A549 (cell line): ENCODE data around the gene APOL2.

Source experiments
- CTCF ChIP-seq: fragments of >200 bp; sonication (Bioruptor Twin); formaldehyde crosslinking; IDR thresholded peaks from 3 replicates; pipeline ENCODE4 v1.5.1; 2016
- HMGXB4 ChIP-seq: fragments of 250-450 bp; sonication (Bioruptor Pico); IDR thresholded peaks from 2 replicates; pipeline ENCODE4 v1.5.0; 2021; ENCODE audit warnings: mild to moderate bottlenecking, moderate library complexity, borderline replicate concordance
- PHF8 ChIP-seq: fragments of 200-600 bp; sonication (generic); IDR thresholded peaks from 2 replicates; pipeline ENCODE4 v1.6.1; 2016; ENCODE audit warnings: low read depth, mild to moderate bottlenecking, antibody characterized with exemption, moderate library complexity, borderline replicate concordance
- POLR2A ChIP-seq: IDR thresholded peaks from 2 replicates; pipeline ENCODE4 v1.6.1; 2012; ENCODE audit warnings: mild to moderate bottlenecking, low read length
- RCOR1 ChIP-seq: fragments of 150-350 bp; IDR thresholded peaks from 2 replicates; pipeline ENCODE4 v1.6.1; 2014; ENCODE audit warnings: antibody characterized with exemption, low read length, low read depth
- REST ChIP-seq: fragments of 200-600 bp; sonication (generic); IDR thresholded peaks from 2 replicates; pipeline ENCODE4 v1.6.1; 2016; ENCODE audit warnings: antibody characterized with exemption, mild to moderate bottlenecking, moderate library complexity
- RNF2 ChIP-seq: fragments of 200-600 bp; sonication (generic); IDR thresholded peaks from 2 replicates; pipeline ENCODE4 v1.6.1; 2016; ENCODE audit warnings: low read depth, mild to moderate bottlenecking, antibody characterized with exemption, moderate library complexity, borderline replicate concordance
- SMC3 ChIP-seq: fragments of >200 bp; sonication (Bioruptor Twin); formaldehyde crosslinking; IDR thresholded peaks from 3 replicates; pipeline ENCODE4 v1.6.1; 2018; ENCODE audit warnings: inconsistent platforms

GRCh38 chr22:36235585-36235984 lies 3.7 kb downstream of the APOL2 start:
- TF ChIP-seq POLR2A = no peak
- no peak for TF ChIP-seq HMGXB4 (CRISPR knock-in tag)
- TF ChIP-seq SMC3 = no peak
- no peak for TF ChIP-seq CTCF
- no peak for TF ChIP-seq RNF2
- TF ChIP-seq REST = no peak
- no peak for TF ChIP-seq PHF8
- TF ChIP-seq RCOR1 = no peak
